B cell (primary cell): Measurements from ENCODE around the gene GPR180.

Experiments used
- CTCF ChIP-seq: fragments of 200-600 bp; IDR thresholded peaks from one replicate; pipeline ENCODE4 v1.8.0; 2022; ENCODE audit warnings: antibody characterized with exemption, mild to moderate bottlenecking
- EZH2 ChIP-seq: IDR thresholded peaks from 2 replicates; pipeline ENCODE4 v1.6.1; 2012; ENCODE audit warnings: borderline replicate concordance, low read depth, mild to moderate bottlenecking, moderate library complexity, low read length; ENCODE audit not compliant: insufficient read depth, poor library complexity, severe bottlenecking

- TF ChIP-seq CTCF (no peak), EZH2 (no peak)
These were observed at the start of gene GPR180 for GRCh38 chr13:94601446-94602431.
